NCI-H2107 treated with DMSO at 0.1 percent for 48 hours (cell line): Measurements from ENCODE around the gene GRK5.
"Not testable (repeated sequence)": the region's sequence is repeated elsewhere in the genome, so short reads cannot be mapped to it uniquely, and the experiment has no call there.

ENCODE experiments used
- DNase-seq: peaks from one replicate; lab custom pipeline; 2025; ENCODE audit not compliant: unreplicated experiment; lab: John Stamatoyannopoulos, UW

GRK5 gene

DNA sequence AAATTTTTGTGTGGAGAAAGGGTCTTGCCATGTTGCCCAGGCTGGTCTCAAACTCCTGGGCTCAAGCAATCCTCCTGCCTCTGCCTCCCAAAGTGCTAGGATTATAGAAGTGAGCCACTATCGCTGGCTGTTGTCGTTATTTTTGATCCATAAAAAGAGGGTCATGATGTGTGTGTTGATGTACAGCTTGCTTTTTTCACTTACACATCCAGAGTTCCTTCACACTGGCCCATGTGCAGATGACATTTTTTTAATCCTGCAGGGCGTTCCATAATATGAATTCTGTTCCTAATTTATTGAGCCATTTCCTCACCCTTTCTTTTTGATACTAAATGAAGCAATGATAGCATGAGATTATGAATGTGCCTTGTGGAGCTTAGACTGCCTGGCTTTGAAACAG, 40.8 kb downstream of the GRK5 start:
- DNase-seq, result no peak

DNA sequence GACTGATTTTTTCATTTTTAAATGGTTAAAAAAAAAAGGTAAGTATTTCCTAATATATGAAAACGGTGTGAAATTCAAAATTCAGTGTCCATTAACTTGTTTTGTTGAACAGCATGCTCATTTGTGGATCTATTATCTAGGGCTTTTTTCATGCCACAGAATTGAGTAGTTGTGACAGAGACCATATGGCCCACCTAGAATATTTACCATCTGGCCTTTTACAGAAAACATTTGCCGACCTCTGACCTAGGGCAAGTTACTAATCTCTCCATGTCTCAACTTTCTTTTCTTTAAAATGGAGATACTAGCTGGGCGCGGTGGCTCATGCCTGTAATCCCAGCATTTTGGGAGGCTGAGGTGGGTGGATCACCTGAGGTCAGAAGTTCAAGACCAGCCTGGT, 41.3 kb downstream of the GRK5 start:
- DNase-seq, result no peak

DNA sequence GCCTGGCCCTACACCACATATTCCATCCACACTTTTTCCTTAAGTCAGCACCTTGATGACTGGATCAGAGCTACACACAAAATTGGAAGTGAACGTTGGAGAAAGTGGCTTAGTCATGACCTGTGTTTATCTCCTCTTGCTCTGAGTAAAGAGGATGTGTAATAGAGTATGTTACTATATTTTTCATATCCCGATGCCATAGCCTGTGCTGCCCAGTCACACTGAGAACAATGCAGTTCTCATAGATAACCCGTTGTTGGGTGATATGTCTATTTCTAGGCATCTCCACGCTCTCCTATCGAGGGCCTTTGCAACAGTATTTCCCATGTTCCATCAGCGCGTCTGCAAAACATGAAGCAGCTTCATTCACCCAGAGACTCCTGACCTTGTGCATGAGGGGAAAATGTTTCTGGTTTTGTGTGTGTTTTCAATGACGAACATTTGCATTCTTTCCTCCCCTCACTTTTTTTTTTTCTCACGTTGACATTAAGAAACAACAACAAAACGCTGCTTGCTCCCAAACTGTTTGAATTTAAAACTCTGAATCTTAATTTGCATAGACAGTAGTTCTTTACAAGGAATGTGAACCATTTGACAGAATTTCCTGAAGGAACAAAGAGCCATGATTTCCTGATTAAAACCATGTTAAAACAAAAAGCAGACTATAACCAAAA, 43.4 kb downstream of the GRK5 start:
- no peak for DNase-seq

DNA sequence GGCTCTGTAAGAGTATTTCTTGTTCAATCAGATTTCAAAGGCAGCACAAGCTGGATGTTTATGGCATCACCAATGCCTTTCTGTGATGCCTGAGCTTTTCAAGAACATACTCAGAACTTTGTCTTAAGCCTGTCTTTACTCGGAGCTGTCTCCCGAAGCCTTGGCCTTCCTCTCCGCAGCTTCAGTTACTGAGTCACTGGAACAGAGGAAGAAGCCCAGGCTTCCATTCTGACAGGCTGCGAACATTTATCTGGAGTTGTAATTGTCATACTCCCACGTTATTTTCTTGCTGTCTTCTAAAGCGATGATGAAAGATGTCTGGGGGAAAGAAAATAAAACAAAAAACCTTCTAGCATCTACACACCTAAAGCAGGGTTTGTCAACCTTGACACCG, 43.9 kb downstream of the GRK5 start:
- no peak for DNase-seq

DNA sequence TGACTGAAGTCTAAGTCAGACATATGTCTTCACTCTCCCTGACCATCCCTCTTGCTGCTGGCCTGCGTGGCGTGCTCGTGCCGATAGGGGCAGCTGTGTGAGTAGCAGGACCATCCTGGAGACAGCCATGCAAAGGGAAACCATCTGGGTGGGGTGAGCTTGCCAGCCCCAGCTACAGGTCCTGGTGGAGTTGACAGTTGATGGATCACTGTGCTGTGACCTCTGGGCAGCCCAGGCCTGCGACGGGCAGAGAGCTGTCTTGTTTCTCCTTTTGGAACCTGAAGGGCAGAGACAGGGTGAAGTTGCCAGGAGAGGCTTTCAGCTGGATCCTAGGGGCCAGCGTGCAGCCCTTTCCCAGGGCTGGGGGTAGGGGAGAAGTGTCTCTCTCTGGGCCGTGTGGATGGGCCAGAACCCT, 44.7 kb downstream of the GRK5 start:
- DNase-seq, result no peak

DNA sequence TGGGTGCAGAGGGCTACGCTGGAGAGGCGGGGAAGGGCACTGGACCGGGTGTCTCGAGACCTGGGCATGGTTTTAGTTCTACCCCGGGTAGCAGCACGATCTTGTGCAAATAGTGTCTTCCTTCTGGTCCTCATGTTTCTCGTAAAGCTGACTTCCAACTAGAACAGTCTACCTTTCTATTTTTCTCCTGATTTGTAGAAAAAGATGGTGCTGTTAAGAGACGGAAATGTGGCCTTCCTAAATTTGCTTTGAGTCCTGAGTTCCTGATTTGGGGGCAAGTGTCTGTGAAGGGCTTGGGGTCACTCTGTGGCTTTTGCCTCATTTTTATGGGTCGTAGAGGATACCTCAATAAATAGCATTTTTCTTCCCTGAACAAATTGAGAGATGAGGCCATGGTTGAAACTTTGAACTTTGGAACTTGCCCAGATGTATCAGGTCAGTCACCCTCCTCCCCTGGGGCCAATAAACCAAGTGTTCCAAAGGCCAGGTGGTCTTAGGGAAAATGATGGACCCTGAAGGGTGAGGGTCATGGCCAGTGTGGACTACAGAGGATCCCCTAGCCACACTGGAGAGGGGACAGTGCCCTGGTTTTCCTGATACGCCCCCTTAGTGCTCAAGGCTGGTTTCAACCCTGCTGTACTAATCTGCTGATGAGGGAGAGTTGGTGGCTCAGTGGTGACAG, 45.2 kb downstream of the GRK5 start:
- no peak for DNase-seq

DNA sequence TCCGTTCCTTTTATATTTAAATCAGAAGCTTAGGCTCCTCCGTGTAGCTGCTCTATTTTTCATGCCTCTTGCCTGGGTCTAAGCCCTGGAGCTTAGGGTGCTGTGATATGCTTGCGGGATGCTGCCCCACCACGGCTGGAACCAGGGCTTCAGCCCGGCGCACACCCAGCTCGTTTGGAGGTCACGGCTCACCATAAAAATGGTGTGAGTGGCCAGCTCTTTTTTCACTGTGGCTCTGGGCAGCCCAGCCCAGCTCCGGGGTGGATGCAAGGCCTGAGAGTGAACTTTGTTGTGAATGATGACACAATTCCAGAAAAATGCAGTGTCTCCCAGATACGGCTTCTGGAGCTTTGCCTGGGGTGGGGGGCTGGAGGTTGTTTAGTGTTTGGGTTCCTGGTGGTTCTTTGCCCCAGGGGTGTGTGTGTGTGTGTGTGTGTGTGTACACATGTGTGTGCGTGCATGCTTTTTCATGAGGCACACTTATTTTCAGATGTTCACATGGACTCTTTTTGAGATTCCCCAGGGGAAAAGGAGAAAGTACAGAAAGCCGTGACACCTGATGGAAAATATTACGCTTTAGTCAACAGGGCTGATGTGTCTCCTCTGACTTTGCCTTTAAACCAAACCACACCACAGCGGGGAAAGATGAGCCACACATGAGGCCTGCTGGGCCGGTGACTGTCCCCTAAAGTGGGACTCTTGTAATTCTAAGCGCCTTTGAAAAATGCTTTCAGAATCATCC, 46.2 kb downstream of the GRK5 start:
- DNase-seq, result no peak

DNA sequence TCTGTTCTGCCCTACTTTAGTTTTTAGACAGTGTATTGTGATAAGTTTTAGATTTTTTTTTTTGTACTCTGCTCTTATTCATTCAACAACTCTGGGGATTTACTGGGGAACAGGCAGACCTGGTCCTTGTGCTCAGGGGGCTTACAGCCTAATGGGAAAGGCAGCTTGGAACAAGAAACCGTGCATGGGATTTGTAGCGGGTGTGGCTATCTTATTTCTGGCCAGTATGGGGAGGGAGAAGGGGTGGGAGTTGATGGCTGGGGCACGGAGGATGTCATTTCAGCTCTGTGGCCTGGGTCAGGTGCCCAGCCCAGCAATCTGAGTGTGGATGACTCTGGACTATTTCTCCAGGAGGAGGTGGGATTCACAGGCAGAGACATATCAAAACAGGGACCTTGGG, 47.0 kb downstream of the GRK5 start:
- no peak for DNase-seq

DNA sequence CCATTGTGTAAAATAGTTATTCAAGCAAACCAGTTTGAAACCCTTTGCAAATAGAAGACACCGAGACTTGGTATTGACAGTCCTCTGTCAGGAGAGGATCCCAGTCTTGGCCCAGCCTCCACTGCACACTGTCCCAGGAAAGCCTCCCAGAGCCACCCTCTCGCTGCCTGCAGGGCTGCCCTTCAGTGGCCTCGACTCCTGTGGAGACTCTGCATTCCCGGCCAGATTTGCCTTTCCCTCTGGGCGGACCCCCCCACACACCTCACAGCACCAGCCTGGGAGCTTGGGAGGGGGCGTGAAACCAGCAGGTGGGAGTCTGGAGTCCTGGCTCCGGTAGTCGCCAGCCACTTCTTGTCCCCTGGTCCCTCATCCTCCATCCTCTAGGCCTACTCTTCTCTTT, 48.7 kb downstream of the GRK5 start:
- no peak for DNase-seq

DNA sequence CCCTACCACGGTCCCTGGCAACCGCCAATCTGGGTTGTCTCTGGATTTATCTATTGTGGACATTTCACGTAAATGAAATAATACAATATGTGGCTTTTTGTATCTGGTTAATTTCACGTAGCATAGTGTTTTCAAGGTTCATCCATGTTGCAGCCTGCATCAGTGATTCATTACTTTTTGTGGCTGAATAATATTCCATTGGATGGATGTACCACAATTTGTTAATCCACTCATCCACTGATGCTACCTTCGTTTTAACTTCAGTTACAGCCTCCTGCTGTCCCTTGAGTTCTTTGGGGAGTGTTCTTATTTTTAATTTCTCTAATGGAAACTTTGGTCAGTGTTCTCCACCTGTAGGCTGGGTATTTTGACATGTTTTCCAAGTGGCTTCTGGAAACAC, 49.5 kb downstream of the GRK5 start:
- DNase-seq, result no peak

DNA sequence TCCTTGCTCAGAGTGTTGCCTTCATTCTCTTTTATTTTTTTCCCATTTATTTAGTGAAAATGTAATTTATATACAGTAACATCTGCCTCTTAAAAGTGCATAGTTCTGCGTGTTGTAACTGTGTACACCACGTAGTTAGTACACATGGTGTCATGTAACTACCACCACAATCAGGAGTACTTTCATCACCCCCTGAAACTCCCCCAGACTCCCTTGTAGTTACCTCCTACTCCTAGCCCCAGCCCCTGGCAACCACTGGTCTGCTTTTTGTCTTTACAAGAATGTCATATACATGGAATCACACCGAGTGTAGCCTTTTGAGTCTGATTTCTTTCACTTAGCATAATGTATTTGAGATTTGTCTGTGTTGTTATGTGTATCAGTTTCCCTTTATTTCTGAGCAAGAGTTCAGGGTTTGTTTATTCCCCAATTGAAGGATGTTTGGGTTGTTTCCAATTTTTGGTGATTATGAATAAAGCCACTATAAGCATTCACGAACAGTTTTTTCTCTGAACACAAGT, 50.6 kb downstream of the GRK5 start:
- no peak for DNase-seq

DNA sequence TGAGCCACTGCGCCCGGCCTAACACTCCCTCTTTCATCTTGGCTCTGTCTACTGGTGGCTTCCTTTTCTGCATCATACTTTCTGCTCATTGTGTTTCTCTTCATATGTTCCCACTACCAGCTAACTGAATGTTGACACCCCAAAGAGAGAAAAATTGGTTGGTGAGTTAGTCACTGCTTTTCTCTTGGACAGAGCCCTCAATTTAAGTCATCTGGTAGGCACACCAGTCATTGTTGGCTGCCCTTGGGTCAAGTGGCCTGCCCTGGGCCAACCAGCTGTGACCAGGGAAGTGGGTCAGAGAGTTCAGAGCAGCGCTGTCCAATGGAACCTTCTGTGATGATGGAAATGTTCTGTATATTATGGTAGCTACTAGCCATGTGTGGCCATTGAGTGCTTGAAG, 52.0 kb downstream of the GRK5 start:
- DNase-seq, result no peak

DNA sequence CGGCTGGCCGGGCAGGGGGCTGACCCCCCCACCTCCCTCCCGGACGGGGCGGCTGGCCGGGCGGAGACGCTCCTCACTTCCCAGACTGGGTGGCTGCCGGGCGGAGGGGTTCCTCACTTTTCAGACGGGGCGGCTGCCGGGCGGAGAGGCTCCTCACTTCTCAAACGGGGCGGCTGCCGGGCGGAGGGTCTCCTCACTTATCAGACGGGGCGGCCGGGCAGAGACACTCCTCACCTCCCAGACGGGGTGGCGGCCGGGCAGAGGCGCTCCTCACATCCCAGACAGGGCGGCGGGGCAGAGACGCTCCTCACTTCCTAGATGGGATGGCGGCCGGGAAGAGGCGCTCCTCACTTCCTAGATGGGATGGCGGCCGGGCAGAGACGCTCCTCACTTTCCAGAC, 53.6 kb downstream of the GRK5 start:
- DNase-seq, result not testable (repeated sequence)

DNA sequence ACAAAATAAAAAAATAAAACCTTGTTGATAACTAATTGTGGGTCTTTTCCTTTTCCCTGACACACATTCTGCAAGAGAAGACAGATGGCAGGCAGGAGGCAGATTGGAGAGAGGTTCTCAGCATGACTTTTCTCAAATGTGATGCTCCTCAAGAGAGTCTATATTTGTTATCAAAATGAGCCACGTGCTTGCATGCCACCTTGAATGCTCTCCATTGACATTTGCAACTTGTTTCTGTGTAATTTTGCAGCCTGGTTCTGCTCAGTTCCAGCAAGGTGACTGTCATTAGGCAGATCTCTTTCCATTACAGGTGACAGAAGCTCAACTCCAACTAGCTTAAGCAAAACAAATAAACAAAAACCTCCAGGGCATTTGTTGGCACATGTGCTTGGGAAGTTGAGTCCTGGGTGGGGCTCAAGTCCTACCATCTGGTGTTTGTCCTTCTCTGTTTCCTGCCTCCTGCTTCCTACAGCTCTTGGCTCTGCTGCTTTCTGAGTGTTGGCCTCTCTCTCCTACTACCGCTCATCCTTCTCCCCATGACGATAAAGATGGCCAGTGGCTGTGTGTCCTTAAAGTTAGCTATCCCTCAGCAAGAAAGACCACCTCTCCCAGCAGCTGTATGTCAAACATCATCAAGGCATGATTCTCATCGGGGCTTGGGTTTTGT, 56.7 kb downstream of the GRK5 start:
- DNase-seq, result no peak

DNA sequence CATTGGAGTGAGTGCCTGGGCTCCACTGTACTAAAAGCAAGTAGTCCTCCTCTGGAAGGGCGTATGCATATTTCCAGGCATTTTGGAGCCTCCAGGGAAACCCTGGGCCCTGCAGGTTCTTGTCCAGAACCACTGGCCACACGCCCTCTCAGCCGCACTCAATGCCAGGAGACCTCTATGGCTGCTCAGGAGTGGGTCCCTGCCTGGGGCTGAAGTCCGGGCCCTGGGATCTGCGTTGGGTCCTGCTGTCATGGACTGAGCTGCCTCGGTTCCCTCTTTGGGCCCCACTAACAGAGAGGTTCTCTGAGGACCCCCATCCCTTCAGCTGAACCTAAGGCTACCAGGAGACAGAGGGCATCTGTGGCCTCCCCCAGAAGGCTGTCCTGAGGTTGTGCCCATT, 58.3 kb downstream of the GRK5 start:
- no peak for DNase-seq

DNA sequence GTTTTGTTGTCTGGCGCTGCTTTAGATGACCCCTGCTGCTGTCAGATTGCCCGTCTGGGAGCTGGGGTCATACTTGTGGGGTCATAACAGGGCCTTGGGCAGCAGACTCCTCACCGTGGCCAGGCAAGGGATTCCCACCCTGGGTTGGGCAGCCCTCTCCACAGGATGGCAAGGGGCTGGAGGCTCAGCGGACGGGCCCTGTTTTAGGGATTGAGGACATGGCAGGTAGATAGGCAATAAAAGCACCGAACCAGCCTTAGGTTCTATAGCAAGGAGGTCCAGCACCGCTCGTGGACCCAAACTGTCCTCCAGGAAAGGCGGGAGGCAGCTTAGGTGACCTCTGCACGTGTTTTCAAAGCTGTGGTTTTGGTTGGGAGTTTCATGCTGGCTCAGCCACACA, 60.0 kb downstream of the GRK5 start:
- DNase-seq, result no peak

DNA sequence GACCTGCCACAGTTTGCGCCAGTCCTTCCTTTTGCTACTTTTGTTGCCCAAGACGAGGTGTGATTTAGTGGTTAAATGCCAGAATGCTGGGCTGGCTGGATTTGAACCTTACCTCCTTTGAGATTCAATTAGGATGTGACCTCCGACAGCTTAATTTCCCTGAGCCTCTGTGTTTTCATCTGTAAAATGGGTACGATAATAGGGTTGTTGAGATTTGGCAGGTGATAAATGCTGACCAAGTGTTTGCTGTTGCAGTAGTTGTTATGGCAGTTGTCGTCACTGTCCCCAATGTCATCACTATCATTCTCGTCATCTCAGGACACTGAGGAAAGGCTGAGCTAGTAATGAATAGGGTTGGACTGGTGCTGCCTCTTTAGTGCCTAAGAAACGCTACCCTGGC, 61.1 kb downstream of the GRK5 start:
- no peak for DNase-seq

DNA sequence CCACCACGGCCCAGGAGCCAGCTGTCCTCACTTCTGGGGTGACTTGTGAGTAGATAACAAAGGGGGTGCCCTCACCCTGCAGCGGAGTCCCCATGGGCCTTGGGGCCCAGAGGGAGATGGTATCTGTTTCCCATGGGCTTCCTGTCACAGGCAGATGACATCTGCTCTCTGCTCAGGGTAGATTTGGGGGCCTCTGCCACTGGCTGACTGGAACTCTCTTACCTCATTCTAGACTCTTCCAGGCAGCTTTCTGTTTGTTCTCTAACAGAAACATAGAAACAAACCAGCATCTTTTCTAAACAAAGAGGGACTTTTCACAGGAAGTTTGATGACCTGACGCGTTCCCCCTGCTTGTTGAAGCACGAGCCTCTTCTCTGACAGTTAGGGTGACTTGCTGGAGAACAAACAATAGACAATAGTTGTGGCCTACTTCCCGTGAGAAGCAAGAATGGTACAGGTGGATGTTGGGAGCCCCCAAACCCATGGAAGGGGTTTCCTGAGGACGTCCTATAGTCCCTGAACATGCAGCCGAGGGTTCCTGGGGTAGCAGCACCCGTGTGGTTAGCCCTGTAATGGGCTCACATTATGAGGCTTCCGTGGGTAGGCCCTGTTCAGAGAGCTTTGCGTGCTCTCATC, 61.6 kb downstream of the GRK5 start:
- no peak for DNase-seq

DNA sequence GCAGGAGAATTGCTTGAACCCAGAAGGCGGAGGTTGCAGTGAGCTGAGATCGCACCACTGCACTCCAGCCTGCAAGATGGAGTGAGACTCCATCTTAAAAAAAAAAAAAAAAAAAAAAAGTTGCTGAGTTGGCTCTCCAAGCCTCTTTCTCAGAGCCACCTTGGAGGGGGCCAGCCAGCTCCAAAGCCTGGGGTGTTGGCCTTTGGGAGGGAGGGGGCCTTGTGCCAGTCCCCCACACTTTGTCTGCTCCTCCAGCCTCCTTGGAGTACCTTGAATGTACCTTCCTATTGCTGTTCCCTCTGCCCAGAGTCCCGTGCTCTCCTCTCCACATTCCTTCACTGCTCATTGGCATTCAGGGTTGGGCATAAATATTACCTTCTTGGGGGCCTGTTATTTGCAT, 62.4 kb downstream of the GRK5 start:
- no peak for DNase-seq

DNA sequence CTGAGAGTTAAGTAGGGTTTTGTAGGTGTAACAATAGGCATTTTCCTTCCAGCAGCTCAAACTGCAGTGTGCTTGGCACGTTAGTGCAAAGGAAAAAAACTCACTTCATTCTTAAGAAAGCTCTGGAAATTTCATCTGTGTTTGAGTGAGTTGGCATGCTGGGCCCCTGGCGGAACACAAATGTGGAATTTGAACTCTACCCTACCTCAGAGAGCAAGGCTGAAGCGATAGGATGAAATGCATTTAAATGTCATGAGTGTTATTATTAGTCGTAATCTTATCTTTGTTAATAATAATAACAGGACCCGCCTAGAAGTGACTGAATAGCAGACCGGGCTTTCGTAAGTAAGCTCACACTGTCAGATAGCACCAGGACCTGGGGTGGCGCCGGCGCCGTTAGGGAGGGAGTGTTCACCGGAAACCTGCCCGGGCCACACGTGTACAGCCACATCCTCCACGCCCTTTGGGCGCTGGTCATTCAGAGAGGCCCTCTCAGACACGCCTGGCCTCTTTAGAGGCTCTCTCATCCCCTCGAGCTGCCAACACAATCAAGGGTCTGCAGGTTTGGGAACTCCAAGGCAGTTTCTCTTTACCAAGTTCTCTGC, 63.5 kb downstream of the GRK5 start:
- DNase-seq, result no peak

DNA sequence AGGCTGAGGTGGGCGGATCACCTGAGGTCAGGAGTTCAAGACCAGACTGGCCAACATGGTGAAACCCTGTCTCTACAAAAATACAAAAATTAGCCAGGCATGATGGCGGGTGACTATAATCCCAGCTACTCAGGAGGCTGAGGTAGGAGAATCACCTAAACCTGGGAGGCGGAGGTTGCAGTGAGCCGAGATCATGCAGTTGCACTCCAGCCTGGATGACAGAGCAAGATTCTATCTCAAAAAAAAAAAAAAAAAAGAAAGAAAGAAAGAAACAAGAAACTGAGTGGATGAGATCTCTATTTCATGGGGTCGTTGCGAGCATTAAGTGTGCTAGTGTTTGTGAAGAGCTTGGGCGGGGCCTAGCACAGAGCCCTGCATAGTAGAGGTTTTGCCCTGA, 65.0 kb downstream of the GRK5 start:
- DNase-seq, result not testable (repeated sequence)
